Epidermal melanocyte (primary cell): ENCODE results near the gene SLC6A20.

Experiments
- DNase-seq: peaks from one replicate; pipeline ENCODE4 v3.0.0; 2011; ENCODE audit warnings: low spot score; ENCODE audit not compliant: insufficient read length

SLC6A20 gene

DNA sequence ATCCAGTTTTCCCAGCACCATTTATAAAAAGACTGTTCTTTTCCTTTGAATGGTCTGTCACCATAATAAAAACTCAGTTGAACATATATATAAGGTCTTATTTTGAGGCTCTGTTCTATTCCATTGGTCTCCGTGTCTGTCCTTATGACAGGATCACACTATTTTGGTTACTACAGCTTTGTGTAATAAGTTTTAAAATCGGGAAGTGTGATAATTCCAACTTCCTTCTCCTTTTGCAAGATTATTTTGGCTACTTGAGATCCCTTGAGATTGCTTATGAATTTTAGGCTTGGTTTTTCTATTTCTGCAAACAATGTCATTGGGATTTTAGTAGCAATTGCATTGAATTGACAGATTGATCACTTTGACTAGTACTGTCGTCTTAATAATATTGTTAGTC is 71.4 kb downstream of the SLC6A20 start:
- DNase-seq = no peak

DNA sequence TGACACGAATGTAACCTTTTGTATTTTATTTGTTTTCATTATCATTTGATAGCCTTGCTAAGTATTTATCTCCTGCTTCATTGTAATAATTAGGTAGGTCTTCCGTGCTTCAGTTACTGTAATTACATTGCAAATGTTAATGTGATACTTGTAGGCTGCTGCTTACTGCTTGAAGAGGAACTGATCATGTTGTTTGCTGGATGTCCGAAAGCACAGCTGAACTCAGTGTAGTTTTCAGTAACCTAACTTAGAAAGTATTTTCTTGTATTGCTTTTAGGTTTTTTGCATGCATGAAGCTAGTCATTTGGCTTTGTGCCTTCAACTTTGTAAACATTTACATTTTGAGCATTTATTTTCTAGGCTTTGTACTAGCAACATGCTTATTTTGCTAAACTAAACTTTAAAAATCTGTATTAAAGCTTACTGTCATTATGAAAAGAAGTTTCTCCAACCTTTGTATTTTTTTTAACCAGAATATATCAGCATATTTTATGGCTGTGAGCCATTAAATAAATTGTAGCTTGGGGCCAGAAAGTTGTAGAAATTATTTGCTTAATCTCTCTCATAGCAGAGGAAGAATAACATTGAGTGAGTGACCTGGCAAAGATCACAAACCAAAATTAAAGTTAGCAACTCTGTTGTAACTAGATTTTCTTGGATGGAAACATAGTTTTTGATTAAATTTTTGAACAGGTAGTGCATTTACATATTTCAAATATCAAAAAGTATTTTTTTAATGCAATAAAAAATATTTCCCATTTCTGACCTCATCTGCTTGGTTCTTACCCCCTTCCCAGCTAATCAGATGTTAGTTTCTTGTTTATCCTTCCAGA is 76.5 kb downstream of the SLC6A20 start:
- DNase-seq = no peak

DNA sequence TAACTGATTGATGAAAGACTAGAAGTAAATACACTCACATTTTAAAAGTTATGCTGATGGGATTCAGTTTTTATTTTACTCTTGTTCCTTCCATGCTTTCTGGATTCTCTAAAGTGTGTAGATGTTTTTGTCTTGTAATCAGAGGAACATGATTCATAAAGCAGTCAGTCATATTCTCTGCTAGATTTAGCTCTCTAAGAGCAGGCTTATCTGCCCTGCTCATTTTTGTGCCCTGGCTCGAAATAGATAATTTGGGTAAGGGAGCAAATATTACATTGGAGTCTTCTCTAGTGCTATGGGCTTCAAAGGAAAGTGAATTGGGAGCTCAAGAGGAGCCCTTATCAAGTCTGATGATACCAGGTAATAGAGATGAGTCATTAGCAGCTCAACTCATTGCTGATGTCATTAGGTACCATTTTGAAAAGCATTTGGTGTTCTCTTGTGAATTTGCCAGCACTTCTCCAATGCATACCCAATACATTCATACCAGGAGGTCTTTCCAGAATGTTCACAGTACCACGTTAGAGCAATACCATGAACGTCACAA is 79.5 kb downstream of the SLC6A20 start:
- no peak for DNase-seq

DNA sequence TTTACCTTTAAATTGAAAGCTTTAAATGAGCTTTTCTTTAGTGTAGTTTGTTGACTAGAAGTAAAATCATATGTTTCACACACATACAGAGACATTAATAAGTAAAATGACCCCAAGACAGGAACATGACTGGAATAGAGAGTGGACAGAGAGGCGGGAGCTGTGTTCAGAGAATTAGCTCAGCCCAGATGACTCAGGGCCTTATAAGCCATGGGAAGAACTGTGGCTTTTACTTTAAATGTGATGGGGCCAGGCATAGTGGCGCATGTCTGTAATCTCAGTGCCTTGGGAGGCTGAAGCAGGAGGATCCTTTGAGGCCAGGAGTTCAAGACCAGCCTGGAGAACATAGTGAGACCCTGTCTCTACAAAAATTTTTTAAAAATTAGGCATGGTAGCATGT is 80.4 kb downstream of the SLC6A20 start:
- DNase-seq = no peak

DNA sequence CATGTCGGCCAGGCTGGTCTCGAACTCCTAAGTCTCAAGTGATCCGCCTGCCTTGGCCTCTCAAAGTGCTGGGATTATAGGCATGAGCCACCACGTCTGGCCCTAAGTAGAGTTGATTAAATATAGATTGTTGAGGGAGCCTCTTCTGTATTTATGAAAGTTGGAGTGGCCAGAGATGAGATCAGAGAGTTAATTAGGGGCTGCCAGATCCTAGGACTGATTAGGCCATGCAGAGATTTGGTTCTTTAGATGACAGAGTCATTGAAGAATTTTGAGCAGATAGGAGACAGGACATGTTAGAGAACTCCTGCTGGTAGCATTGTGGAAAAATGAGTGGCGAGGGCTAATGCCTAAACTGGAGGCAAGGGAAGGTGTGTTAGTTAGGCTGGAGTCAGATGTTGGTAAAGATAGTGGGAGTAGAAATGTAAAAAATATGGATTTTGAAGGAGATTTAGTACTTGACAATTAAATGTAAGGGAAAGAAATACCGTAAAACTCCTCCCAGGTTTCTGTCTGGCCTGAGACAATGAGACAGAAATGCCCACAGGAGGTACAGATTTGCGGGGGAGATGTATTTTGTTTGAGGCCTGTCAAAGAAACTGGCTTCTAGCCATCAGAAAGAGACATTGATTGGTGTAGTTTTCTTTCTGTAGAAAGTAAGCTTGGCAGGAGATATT is 83.8 kb downstream of the SLC6A20 start:
- DNase-seq = no peak

DNA sequence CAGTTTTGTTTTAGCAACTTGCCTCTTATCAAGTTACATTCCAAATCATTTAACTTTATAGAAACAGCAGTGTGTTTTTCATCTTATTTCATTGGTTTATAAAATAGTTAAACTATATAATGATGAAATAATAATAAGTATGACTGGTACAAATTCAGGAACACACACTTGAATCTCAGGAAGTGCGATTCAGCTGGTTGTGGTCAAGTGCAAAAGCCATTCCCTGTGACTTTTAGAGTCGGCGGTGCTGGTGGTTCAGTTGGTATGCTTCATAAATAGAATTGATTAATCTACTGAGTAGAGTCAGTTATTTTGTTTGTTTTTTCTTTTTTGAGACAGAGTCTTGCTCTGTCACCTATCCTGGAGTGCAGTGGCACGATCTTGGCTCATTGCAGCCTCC is 84.4 kb downstream of the SLC6A20 start:
- no peak for DNase-seq

DNA sequence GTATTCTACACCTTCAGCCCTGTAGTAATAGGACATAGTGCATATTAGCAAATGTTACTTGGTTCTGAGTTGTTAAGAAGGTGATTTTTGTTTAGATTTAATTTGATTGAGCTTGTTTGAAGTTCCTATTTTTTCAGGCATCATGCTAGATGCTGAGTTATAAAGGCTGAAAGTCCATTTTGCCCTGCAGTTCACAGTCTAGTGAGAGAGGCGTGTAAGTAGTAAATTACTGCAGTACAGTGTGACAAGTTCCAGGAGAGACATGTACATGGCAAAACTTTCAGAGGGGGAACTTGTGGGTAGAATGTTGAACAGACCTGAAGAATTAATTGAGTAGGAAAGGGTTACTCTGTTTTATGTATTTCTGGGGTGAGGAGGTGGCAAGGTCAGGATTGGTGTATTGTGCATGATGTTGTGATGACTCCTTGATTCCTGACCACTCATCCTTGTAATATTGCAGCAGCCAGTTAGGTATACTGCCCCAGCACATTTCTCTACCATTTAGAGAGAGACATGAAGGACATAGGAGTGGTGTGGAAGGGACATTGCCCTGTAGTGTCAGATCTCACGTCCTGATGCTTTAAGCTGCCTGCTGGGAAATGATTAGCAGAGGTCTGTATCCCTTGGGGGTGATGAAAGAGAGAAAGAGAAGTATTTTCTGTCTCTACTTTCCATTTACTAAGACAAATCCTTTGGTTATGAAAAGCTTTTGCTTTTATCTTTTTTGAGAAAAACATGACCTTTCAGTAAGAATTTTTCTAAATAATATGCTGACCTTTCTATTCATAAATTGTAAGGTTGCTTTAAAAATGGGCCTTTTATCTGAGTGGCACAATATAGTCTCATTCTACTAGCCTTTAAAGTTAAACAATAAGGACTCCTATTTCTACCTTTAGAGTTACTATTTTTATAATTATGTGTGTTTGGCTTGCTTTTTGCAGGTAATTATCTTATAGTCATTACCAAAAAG is 90.2 kb downstream of the SLC6A20 start:
- no peak for DNase-seq
